SIG-M5 (cell line): ENCODE results near the gene AMH.
A peak's percentile ranks its signal among the peaks of the same experiment; 100 is the strongest.

Experiments
- DNase-seq: peaks from one replicate; lab custom pipeline; 2025; lab: John Stamatoyannopoulos, UW

AMH gene

GRCh38 chr19:2249880-2250765, 1.0 kb downstream of the AMH start:
- DNase-seq: no peak

GRCh38 chr19:2250766-2251105, 1.6 kb downstream of the AMH start:
- DNase-seq: no peak

GRCh38 chr19:2251106-2252054, 2.3 kb downstream of the AMH start:
- DNase-seq: no peak

- no peak for DNase-seq
These were observed 3.1 kb downstream of the AMH start for GRCh38 chr19:2252055-2252796.

GRCh38 chr19:2252797-2253105, 3.6 kb downstream of the AMH start:
- DNase-seq: no peak

GRCh38 chr19:2253106-2254063, 4.3 kb downstream of the AMH start:
- no peak for DNase-seq

- DNase-seq: no peak
These were observed 5.1 kb downstream of the AMH start for GRCh38 chr19:2254064-2254872.

- DNase-seq: no peak
These were observed 6.2 kb downstream of the AMH start for GRCh38 chr19:2255112-2255845.

- DNase-seq: no peak
These were observed 7.0 kb downstream of the AMH start, which contains the start of gene JSRP1 for GRCh38 chr19:2255982-2256685. Gene JSRP1 (minus strand): TSS chr19:2256417. CDS start chr19:2255314, 1,103 bp downstream.

- DNase-seq: no peak
These were observed 10.2 kb downstream of the AMH start for GRCh38 chr19:2259336-2259735.

GRCh38 chr19:2260341-2260805, 11.2 kb downstream of the AMH start:
- no peak for DNase-seq

- no peak for DNase-seq
These were observed 12.5 kb downstream of the AMH start for GRCh38 chr19:2261438-2262172.

- no peak for DNase-seq
These were observed 17.3 kb downstream of the AMH start for GRCh38 chr19:2266183-2266993.

GRCh38 chr19:2268480-2268830, 19.3 kb downstream of the AMH start:
- DNase-seq: no peak

- no peak for DNase-seq
These were observed 19.7 kb downstream of the AMH start for GRCh38 chr19:2268861-2269243.

- peak; percentile 52 for DNase-seq
These were observed 20.4 kb downstream of the AMH start for GRCh38 chr19:2269244-2270156.

- no peak for DNase-seq
These were observed 21.0 kb downstream of the AMH start for GRCh38 chr19:2270157-2270422.
